Measurements from ENCODE around the gene OPCML. TPM values are rescaled to one million over a fixed set of nuclear protein-coding genes. Genes with fewer than 3 reads are reported as not detected.

The OPCML gene
- total RNA-seq, 2 donors from 2014 or later = not detected

GRCh38 chr11:132935383-132935782, 596.9 kb downstream of the OPCML start:
- H3K4me3 Mint-ChIP-seq = no peak overlapping the region
- no peaks in the 10 kb centered on the region for H3K27me3 Mint-ChIP-seq
- no peaks in the 10 kb centered on the region for H3K36me3 Mint-ChIP-seq (ENCODE audit: low read depth)
- no peaks in the 10 kb centered on the region for H3K9me3 Mint-ChIP-seq
- no peak overlapping the region for H3K27ac Mint-ChIP-seq
- H3K4me1 Mint-ChIP-seq = no peaks in the 10 kb centered on the region
- no peak for ATAC-seq (replicated peaks)

GRCh38 chr11:132933703-132934102, 598.6 kb downstream of the OPCML start:
- H3K4me1 Mint-ChIP-seq = no peaks in the 10 kb centered on the region
- no peak overlapping the region for H3K4me3 Mint-ChIP-seq
- H3K27me3 Mint-ChIP-seq = no peaks in the 10 kb centered on the region
- no peak overlapping the region for H3K27ac Mint-ChIP-seq
- H3K9me3 Mint-ChIP-seq = no peaks in the 10 kb centered on the region
- H3K36me3 Mint-ChIP-seq (ENCODE audit: low read depth) = no peaks in the 10 kb centered on the region
- ATAC-seq (replicated peaks) = no peak

- Mint-ChIP-seq H3K36me3 (ENCODE audit: low read depth) (no peaks in the 10 kb centered on the region), H3K4me1 (no peaks in the 10 kb centered on the region), H3K9me3 (no peaks in the 10 kb centered on the region), H3K4me3 (no peak overlapping the region), H3K27ac (no peak overlapping the region), H3K27me3 (peaks cover 8% of the 10 kb centered on the region)
- ATAC-seq (replicated peaks) = no peak
These were observed 606.4 kb downstream of the OPCML start for GRCh38 chr11:132925825-132926469.

- Mint-ChIP-seq H3K4me1 (no peaks in the 10 kb centered on the region), H3K27me3 (peaks cover 7% of the 10 kb centered on the region), H3K9me3 (no peaks in the 10 kb centered on the region), H3K36me3 (ENCODE audit: low read depth) (no peaks in the 10 kb centered on the region), H3K4me3 (no peak overlapping the region), H3K27ac (no peak overlapping the region)
- no peak for ATAC-seq (replicated peaks)
These were observed 610.7 kb downstream of the OPCML start for GRCh38 chr11:132921597-132921996.

- no peaks in the 10 kb centered on the region for H3K9me3 Mint-ChIP-seq
- H3K36me3 Mint-ChIP-seq (ENCODE audit: low read depth) = no peaks in the 10 kb centered on the region
- no peaks in the 10 kb centered on the region for H3K4me1 Mint-ChIP-seq
- no peak overlapping the region for H3K27ac Mint-ChIP-seq
- no peak overlapping the region for H3K4me3 Mint-ChIP-seq
- peaks cover 3% of the 10 kb centered on the region for H3K27me3 Mint-ChIP-seq
- no peak for ATAC-seq (replicated peaks)
These were observed 611.7 kb downstream of the OPCML start for GRCh38 chr11:132920451-132921096.

- Mint-ChIP-seq H3K36me3 (ENCODE audit: low read depth) (no peaks in the 10 kb centered on the region), H3K27me3 (peaks cover 4% of the 10 kb centered on the region), H3K27ac (no peak overlapping the region), H3K4me3 (no peak overlapping the region), H3K4me1 (no peaks in the 10 kb centered on the region), H3K9me3 (no peaks in the 10 kb centered on the region)
- no peak for ATAC-seq (replicated peaks)
These were observed 617.7 kb downstream of the OPCML start for GRCh38 chr11:132914600-132914999.

GRCh38 chr11:132913886-132914285, 618.4 kb downstream of the OPCML start:
- Mint-ChIP-seq H3K4me1 (no peaks in the 10 kb centered on the region), H3K27ac (no peak overlapping the region), H3K4me3 (no peak overlapping the region), H3K27me3 (peaks cover 4% of the 10 kb centered on the region), H3K9me3 (no peaks in the 10 kb centered on the region), H3K36me3 (ENCODE audit: low read depth) (no peaks in the 10 kb centered on the region)
- no peak for ATAC-seq (replicated peaks)

GRCh38 chr11:132913295-132913694, 619.0 kb downstream of the OPCML start:
- no peak for ATAC-seq (replicated peaks)
- Mint-ChIP-seq H3K27ac (no peak overlapping the region), H3K36me3 (ENCODE audit: low read depth) (no peaks in the 10 kb centered on the region), H3K4me3 (no peak overlapping the region), H3K9me3 (no peaks in the 10 kb centered on the region), H3K27me3 (peaks cover 4% of the 10 kb centered on the region), H3K4me1 (no peaks in the 10 kb centered on the region)

- Mint-ChIP-seq H3K4me1 (no peaks in the 10 kb centered on the region), H3K4me3 (no peak overlapping the region), H3K27ac (no peak overlapping the region), H3K36me3 (ENCODE audit: low read depth) (no peaks in the 10 kb centered on the region), H3K27me3 (peaks cover 4% of the 10 kb centered on the region), H3K9me3 (no peaks in the 10 kb centered on the region)
- ATAC-seq (replicated peaks) = no peak
These were observed 621.1 kb downstream of the OPCML start for GRCh38 chr11:132911186-132911585.

- Mint-ChIP-seq H3K4me3 (no peak overlapping the region), H3K36me3 (ENCODE audit: low read depth) (no peaks in the 10 kb centered on the region), H3K9me3 (no peaks in the 10 kb centered on the region), H3K4me1 (no peaks in the 10 kb centered on the region), H3K27me3 (peaks cover 7% of the 10 kb centered on the region), H3K27ac (no peak overlapping the region)
- ATAC-seq (replicated peaks) = no peak
These were observed 622.1 kb downstream of the OPCML start for GRCh38 chr11:132910011-132910760.

GRCh38 chr11:132909021-132909606, 623.2 kb downstream of the OPCML start:
- no peak overlapping the region for H3K27ac Mint-ChIP-seq
- no peaks in the 10 kb centered on the region for H3K36me3 Mint-ChIP-seq (ENCODE audit: low read depth)
- peaks cover 7% of the 10 kb centered on the region for H3K27me3 Mint-ChIP-seq
- H3K9me3 Mint-ChIP-seq = no peaks in the 10 kb centered on the region
- ATAC-seq (replicated peaks) = no peak
- no peak overlapping the region for H3K4me3 Mint-ChIP-seq
- H3K4me1 Mint-ChIP-seq = no peaks in the 10 kb centered on the region

GRCh38 chr11:132908414-132908810, 623.9 kb downstream of the OPCML start:
- no peak for ATAC-seq (replicated peaks)

GRCh38 chr11:132907651-132908413, 624.5 kb downstream of the OPCML start:
- H3K36me3 Mint-ChIP-seq (ENCODE audit: low read depth) = no peaks in the 10 kb centered on the region
- no peaks in the 10 kb centered on the region for H3K4me1 Mint-ChIP-seq
- H3K9me3 Mint-ChIP-seq = no peaks in the 10 kb centered on the region
- no peak for ATAC-seq (replicated peaks)
- H3K4me3 Mint-ChIP-seq = no peak overlapping the region
- peaks cover 10% of the 10 kb centered on the region for H3K27me3 Mint-ChIP-seq
- H3K27ac Mint-ChIP-seq = no peak overlapping the region

More at GRCh38 chr11:132908414-132908810, 623.9 kb downstream of the OPCML start:
- Mint-ChIP-seq H3K27me3 (peaks cover 7% of the 10 kb centered on the region), H3K4me3 (no peak overlapping the region), H3K9me3 (no peaks in the 10 kb centered on the region), H3K36me3 (ENCODE audit: low read depth) (no peaks in the 10 kb centered on the region), H3K27ac (no peak overlapping the region), H3K4me1 (no peaks in the 10 kb centered on the region)

GRCh38 chr11:132904607-132905006, 627.7 kb downstream of the OPCML start:
- no peaks in the 10 kb centered on the region for H3K4me1 Mint-ChIP-seq
- no peaks in the 10 kb centered on the region for H3K9me3 Mint-ChIP-seq
- no peak overlapping the region for H3K4me3 Mint-ChIP-seq
- no peak overlapping the region for H3K27ac Mint-ChIP-seq
- H3K27me3 Mint-ChIP-seq = peaks cover 12% of the 10 kb centered on the region
- ATAC-seq (replicated peaks) = no peak
- no peaks in the 10 kb centered on the region for H3K36me3 Mint-ChIP-seq (ENCODE audit: low read depth)
